Measurements from ENCODE around the gene ZFYVE28.
"Not testable (repeated sequence)": the region's sequence is repeated elsewhere in the genome, so short reads cannot be mapped to it uniquely, and the experiment has no call there.

ZFYVE28 gene

GRCh38 chr4:2283199-2283711, 135.2 kb downstream of the ZFYVE28 start:
- DNase-seq: no peak

GRCh38 chr4:2281575-2282343, 136.7 kb downstream of the ZFYVE28 start:
- no peak for DNase-seq

GRCh38 chr4:2280531-2281300, 137.7 kb downstream of the ZFYVE28 start:
- no peak for DNase-seq

- DNase-seq: no peak
Observed at GRCh38 chr4:2277956-2278355, 140.5 kb downstream of the ZFYVE28 start.

- DNase-seq: no peak
Observed at GRCh38 chr4:2276581-2277325, 141.7 kb downstream of the ZFYVE28 start.

- no peak for DNase-seq
Observed at GRCh38 chr4:2275546-2276251, 142.7 kb downstream of the ZFYVE28 start.

GRCh38 chr4:2275044-2275397, 143.4 kb downstream of the ZFYVE28 start:
- DNase-seq: not testable (repeated sequence)

- DNase-seq: no peak
Observed at GRCh38 chr4:2274320-2275043, 144.0 kb downstream of the ZFYVE28 start.

- DNase-seq: no peak
Observed at GRCh38 chr4:2273657-2274319, 144.7 kb downstream of the ZFYVE28 start.

- DNase-seq: no peak
Observed at GRCh38 chr4:2273221-2273620, 145.2 kb downstream of the ZFYVE28 start.

- DNase-seq: no peak
Observed at GRCh38 chr4:2272828-2273120, 145.7 kb downstream of the ZFYVE28 start.

GRCh38 chr4:2272026-2272827, 146.2 kb downstream of the ZFYVE28 start:
- no peak for DNase-seq

- DNase-seq: no peak
Observed at GRCh38 chr4:2271279-2272025, 147.0 kb downstream of the ZFYVE28 start.

GRCh38 chr4:2270341-2271165, 147.9 kb downstream of the ZFYVE28 start:
- DNase-seq: no peak

GRCh38 chr4:2269618-2270163, 148.8 kb downstream of the ZFYVE28 start:
- no peak for DNase-seq

GRCh38 chr4:2269206-2269531, 149.3 kb downstream of the ZFYVE28 start:
- no peak for DNase-seq

- no peak for DNase-seq
Observed at GRCh38 chr4:2268357-2269205, 149.9 kb downstream of the ZFYVE28 start.

- DNase-seq: no peak
Observed at GRCh38 chr4:2267841-2268240, 150.6 kb downstream of the ZFYVE28 start.
